ENCODE data around the gene LGMN.

DNA sequence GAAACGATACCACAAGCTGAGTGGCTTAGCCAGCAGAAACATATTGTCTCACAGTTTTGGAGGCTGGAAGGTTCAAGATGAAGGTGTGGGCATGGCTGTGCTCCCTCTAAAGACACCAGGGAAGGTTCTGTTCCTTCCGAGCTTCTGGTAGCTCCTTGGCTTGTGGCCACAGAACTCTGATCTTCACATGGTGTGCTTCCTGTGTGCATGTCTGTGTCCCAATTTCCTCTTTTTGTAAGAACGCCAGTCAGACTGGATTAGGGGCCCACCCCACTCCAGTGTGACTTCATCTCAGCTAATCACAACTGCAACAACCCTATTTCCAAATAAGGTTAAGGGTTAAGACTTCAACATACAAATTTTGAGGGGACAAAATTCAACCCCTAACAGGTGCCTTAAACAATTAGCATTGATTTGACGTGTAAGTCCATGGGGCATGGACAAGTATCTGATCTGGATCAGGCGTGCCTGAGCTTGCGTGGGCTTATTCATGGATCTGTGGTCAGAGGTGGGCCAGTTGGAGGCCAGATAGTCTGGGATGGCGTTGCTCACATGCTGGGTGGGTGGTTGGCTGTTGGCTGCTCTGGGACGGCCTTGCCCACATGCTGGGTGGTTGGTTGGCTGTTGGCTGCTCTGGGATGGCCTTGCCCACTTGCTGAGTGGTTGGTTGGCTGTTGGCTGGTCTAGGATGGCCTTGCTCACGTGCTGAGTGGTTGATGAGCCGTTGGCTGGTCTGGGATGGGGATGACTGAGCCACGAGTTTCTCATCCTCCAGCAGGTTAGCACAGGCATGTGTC, 88.5 kb downstream of the LGMN start:
- TF ChIP-seq, protein P1, sequence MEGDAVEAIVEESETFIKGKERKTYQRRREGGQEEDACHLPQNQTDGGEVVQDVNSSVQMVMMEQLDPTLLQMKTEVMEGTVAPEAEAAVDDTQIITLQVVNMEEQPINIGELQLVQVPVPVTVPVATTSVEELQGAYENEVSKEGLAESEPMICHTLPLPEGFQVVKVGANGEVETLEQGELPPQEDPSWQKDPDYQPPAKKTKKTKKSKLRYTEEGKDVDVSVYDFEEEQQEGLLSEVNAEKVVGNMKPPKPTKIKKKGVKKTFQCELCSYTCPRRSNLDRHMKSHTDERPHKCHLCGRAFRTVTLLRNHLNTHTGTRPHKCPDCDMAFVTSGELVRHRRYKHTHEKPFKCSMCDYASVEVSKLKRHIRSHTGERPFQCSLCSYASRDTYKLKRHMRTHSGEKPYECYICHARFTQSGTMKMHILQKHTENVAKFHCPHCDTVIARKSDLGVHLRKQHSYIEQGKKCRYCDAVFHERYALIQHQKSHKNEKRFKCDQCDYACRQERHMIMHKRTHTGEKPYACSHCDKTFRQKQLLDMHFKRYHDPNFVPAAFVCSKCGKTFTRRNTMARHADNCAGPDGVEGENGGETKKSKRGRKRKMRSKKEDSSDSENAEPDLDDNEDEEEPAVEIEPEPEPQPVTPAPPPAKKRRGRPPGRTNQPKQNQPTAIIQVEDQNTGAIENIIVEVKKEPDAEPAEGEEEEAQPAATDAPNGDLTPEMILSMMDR (IDR thresholded peaks at IDR 0.05; ENCODE audit: poor library complexity), result no peak
- TF ChIP-seq EZH2phosphoT487 (IDR thresholded peaks at IDR 0.05; ENCODE audit: low read depth, severe bottlenecking, unreplicated experiment), result no peak

Measured in hepatocyte (in vitro differentiated cells).